Femur (tissue), 1 donor: ENCODE results near the gene RNF144A.

Experiments used
- DNase-seq: peaks from one replicate; pipeline ENCODE4 v3.0.0-alpha.2; 2017

Gene RNF144A

DNA sequence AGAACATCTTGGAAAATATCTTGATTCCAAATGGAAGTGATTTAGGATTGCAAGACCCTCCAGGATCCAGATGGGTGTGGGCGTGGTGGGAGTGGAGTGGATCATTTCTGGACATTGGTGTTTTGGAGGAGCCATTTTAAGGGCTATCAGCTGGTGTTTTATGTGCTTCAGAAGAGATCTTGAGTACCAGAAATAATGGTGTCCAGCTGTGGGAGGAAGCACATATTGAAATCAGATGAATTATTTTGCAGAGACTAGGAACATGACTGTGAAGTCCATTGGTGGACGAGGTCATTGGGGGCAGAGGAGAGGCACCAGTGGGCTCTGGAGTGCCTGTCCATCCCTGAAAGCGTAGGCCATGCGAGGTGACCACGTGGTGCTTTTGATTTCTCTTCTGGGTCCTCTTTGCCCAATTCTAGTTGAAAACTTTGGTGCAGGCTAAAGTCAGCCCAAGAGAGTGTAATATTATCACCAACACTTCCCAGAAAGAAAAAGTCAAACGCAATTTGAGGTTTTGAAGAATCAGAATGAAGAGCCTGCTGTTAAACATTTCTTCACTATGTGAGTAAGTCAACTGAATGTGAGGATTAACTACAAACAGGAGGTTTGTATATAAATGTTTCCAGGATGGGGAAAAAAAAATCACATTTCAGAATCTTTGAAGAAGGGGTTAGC is 31.6 kb downstream of the RNF144A start:
- DNase-seq, result peak; percentile 15

- DNase-seq, result no peak
Observed at GRCh38 chr2:6951046-6951445, 33.8 kb downstream of the RNF144A start.

- DNase-seq, result no peak
Observed at GRCh38 chr2:6952101-6952500, 34.9 kb downstream of the RNF144A start.

DNA sequence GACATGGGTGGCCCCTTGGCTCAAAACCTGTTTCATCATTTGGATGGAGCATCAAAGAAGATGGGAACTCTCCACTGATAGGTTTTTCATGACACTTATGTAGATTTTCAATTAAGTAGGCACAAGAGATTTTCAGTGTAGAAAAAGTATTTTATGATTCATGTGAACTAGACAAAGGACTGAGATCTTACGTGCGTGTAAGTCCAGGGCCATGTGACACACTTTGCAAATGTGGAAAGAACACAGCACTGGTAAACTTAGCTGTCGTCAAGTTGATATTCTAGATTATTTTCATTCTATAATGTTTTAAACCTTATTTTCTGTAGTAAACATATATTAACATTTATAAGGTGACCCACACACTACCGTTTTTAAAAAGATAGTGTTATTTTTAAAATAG is 37.4 kb downstream of the RNF144A start:
- no peak for DNase-seq

- peak; percentile 15 for DNase-seq
Observed at GRCh38 chr2:6955511-6956136, 38.4 kb downstream of the RNF144A start.

DNA sequence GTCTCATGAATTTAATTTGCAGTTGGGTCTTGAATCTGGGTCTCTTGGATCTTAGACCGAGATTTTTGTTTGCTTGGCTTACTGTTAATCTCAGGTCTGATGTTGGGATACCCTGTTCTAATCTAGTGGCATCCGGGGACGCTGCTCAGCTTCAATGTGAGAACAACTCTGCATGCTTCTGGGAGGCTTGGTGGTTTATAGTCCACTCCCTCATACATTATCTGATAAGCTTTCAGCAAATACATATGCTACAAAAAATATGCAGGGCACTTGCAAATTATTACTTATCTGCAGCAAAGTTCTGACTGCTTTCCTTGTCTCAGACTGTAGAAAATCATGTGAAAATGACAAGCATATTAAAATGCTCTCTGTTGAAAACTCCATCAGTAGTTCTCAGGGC is 39.4 kb downstream of the RNF144A start:
- no peak for DNase-seq

DNA sequence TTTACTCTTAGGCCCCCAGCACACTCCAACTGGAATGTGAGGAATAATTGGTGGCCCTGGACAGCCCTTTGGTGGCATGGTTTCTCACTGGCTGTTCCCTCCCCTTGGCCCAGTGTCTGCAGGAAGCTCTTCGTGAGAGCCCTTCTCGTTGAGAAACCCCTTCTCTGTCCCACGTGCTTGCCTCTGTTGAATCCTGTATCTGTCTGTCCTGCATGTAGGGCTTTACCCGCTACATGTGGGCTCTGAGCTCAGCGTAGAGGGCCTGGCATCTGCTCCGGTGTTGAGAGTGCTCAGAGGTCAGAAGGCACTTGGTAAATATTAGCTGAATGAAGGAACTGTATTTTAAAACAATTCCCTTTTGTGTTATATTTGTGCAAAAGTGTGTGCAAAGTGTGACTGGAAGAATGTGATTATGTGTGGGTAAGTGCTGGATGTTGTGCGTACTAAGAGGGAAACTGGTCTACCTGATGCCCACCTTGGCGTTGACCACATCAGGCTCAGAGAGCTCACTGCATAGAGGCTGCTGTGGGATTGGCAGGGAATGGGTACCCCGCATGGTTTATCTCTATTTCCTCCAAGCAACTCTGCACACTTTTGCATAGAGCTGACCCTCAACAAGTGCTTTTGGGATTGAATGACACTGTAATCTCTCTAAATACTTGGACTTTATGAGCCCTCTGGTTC is 40.0 kb downstream of the RNF144A start:
- DNase-seq, result peak; percentile 6

DNA sequence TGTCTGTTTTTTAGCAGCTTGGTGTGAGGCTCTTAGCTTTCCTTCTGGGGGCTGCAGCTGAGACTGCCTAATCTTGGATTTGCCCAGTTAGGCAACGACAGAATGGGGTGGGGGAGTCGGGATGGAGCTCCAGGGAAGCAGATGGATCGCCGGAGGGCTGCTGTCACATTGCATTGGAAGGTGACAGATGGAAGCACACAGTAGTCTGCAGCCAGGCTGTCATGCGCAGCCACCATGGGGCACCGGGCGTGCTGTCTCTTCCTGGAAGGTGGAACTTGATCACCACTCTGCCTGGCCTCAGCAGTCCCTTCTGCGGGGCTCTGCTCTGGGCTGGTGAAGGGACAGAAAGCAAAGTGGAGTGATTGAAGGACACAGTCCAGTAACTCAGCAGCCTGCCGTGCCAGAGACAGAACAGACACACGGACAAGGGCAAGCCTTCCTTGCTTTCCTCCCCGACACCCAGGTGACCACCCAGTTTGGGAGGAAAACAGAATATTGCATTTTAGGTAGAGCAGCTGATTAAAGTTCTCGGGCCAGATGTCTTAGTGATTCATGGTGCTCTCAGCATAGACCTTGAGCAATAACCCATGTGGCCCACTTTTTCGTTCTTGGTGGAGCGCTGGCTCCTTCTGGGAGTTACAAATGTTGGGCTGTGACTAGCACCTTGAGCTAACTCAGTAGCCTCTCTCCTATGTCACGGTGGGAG is 40.9 kb downstream of the RNF144A start:
- peak; percentile 20 for DNase-seq

- DNase-seq, result peak; percentile 28
Observed at GRCh38 chr2:6958616-6959235, 41.5 kb downstream of the RNF144A start.

- peak; percentile 3 for DNase-seq
Observed at GRCh38 chr2:6959751-6960150, 42.5 kb downstream of the RNF144A start.

DNA sequence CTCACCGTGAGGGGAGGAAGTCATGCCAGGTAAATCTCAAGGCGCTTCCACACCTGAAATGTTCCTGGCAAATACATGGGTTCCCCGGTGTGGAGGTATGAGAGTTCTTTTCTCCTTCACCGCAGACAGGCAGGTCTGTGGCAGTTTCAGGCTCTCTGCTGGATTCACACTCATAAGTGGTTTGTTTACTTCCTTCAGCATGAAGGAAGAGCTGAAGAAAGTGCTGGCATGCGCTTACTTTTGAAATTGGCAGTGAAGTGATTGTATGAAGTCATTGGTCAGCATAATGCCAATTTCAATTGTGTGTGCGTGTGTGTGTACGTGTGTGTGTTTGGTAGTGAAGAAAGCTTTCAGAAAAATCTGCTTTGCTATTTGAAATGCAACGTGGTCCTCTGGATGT is 43.4 kb downstream of the RNF144A start:
- DNase-seq, result peak; percentile 69

- no peak for DNase-seq
Observed at GRCh38 chr2:6963727-6964126, 46.5 kb downstream of the RNF144A start.

- peak; percentile 5 for DNase-seq
Observed at GRCh38 chr2:6965071-6965795, 48.0 kb downstream of the RNF144A start.

DNA sequence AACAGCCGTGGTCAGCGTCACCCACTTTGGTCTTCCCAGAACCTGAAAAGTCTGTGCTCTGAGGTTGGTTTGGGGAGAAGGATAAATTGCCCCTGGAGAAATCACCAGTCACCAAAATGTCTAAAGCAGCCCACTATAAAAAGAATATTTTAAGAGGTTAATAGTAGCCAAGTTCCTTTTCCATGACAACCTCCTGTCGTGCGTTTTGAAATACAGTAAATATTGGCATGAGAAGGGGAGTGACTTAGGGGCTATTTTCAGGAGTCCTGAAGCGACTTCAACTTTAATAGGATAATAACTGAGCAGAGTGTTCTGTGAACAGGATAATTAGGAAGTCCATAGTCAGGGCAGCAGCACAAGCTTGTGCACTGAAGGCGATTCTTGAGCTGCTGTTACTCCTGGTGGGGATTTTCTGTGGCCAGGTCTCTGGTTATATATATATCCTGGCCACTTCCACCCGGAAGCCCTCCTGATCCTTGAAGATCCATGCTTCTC is 49.3 kb downstream of the RNF144A start:
- DNase-seq, result no peak

DNA sequence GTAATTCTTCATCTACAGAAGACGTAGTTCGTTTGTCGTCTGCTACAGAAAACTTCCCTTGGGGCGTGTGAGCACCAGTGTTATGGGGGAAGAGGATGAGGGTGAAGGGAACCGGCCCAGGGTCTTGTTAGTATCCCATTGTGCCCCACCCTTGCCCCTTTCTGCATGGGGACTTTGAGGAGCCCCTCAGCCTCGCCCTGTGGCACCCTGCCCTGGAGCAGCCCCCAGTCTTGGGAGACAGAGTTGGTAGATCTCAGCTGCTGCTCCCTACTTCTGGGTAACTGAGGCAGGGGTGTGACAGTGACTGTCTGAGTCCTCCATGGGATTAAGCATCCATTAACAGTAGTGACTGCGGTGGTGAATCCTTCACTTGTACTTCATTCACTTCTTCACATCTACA is 50.1 kb downstream of the RNF144A start:
- DNase-seq, result no peak

DNA sequence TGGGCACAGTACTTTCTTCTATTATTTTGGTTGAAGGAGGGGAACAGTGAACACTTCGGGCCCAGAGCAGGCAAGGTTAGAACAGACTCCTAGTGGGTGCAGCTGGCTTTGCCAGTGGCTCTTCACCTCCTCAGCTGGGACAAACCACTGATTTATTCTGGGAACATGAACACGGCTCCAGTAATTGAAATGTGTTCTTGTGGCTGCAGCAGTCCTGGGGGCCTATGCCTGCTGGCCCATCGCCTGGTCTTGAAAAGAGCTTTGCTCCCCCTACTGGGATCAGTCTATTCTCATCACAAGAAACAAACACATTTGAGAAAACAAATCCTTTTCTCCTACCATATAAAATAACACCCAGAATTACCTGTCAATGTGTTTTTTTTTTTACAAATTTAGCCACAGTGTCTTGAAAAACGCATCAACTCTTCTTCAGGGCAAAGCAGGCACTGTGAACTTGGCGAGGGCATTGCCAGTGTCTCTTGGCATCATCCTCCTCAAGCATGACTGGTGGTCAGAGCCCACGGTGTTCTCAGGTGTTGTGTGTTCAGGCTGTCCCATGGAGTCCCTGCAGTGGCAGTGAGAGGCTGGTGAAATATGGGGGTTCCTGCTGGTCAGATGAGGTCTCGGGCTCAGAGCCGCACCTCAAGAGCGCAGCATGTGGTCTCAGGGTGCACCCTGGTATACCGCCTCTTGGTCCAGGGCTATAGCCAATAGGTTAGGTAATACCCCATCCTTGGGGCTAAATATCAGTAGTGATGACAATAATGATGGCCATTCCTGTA is 51.3 kb downstream of the RNF144A start:
- DNase-seq, result peak; percentile 72

DNA sequence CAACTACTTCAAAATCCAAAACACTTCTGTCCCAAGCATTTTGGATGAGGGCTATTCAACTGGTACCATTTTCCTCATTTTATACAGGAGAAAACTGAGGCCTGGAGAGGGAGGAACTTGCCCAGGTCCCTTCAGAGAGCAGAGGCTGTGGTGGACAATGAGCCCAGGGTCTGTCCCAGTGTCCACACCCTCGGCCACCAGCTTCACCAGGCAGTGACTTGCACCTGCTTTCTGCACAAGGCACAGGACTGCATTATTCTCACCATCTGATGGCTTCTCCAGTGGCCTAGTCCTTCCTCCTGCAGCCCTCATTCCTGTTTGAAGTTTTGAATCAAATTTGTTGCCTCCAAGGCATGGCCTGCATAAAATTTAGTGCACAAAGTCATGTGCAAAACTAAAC is 53.3 kb downstream of the RNF144A start:
- peak; percentile 5 for DNase-seq

GRCh38 chr2:6970976-6971480 is 53.8 kb downstream of the RNF144A start:
- DNase-seq, result peak; percentile 16

DNA sequence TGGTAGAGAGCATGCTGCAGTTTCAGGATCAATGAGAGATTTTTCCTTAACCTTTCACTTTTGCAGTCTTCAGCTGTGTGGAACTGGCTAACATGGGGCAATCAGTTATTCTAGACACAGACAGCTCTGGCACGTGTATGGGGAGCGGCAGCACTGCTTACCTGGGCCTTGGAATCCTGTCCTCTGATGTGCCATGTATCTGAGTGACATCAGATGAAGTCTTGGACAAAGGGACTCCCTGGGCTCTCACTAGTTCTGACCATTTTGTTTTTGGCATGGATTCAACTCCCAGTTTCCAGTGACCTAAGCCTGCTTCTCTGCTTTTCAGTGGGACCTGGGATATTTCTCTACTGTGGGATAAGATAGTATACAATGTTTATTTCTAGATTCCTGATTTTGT is 54.3 kb downstream of the RNF144A start:
- peak; percentile 11 for DNase-seq

GRCh38 chr2:6972067-6972710 is 55.0 kb downstream of the RNF144A start:
- DNase-seq, result peak; percentile 4
